Thyroid gland (tissue), 4 donors: ENCODE data around the gene CAMKMT.

Experiments
- POLR2A ChIP-seq, 2 donors: fragments of 450-650 bp; IDR thresholded peaks; one replicate each; pipeline ENCODE4 v1.6.1; 2017; ENCODE audit warnings: antibody characterized with exemption in 2 of 2, mild to moderate bottlenecking in 2 of 2, moderate library complexity in 1 of 2
- TF ChIP-seq, protein P1 (sequence below), 6 experiments: fragments of 200-600 bp in 3 of 6; fragments of 450-650 bp in 3 of 6; sonication (generic) in 3 of 6; IDR thresholded peaks; one replicate each; pipeline ENCODE4 v1.5.1; 2016 to 2019; ENCODE audit warnings: antibody characterized with exemption in 6 of 6, mild to moderate bottlenecking in 2 of 6, inconsistent platforms in 1 of 6, moderate library complexity in 1 of 6

DNA sequence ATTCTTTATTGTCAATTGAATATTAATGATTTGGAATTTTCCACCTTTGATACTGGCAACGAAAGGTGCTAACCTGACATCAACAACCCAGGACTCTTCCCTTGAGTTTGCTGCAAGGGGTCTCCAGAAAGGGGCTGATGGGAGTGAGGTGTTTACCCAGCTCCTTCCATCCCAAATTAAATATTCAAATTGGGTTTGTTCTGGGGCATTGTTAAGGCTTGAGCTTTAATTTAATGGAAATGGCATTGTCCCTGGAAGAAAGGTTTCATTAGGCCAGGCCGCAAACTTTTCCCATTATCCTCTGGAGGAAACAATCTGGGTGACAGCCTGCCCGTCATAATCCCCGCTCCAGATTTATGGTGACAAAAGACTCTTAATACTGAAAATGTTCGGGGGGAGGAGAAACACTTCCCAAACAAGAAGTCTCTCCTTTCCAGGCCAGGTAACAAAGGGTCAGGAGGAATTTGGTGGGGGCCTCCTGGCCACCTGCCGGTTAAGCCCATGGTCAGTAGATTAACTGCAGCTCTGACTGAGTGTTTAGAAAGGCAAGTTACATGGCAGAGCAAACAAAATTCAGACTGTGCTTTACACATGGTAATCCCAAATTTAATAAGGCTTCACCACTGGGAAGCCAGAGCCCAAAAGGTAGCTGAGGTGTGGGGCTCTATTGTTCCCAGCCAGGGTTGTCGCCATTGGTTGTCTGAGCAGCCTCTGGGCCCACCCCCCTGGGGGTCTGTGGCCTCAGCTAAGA is 428.4 kb downstream of the CAMKMT start:
- TF ChIP-seq, protein P1, sequence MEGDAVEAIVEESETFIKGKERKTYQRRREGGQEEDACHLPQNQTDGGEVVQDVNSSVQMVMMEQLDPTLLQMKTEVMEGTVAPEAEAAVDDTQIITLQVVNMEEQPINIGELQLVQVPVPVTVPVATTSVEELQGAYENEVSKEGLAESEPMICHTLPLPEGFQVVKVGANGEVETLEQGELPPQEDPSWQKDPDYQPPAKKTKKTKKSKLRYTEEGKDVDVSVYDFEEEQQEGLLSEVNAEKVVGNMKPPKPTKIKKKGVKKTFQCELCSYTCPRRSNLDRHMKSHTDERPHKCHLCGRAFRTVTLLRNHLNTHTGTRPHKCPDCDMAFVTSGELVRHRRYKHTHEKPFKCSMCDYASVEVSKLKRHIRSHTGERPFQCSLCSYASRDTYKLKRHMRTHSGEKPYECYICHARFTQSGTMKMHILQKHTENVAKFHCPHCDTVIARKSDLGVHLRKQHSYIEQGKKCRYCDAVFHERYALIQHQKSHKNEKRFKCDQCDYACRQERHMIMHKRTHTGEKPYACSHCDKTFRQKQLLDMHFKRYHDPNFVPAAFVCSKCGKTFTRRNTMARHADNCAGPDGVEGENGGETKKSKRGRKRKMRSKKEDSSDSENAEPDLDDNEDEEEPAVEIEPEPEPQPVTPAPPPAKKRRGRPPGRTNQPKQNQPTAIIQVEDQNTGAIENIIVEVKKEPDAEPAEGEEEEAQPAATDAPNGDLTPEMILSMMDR (IDR thresholded peaks at IDR 0.05): no peak
- no peak for TF ChIP-seq POLR2A (IDR thresholded peaks at IDR 0.05)
